Calu3 (cell line): ENCODE data around the gene GIMAP5. TPM values are rescaled to one million over a fixed set of nuclear protein-coding genes. Genes with fewer than 3 reads are reported as not detected.

Source experiments
- Bru-seq: library from RNA; stranded (reverse); fragments of 400-500 nt; gene quantifications from one replicate; lab custom pipeline; 2021; lab: Mats Ljungman, UMichigan
- BruChase-seq, 2 experiments: library from RNA; stranded (reverse); fragments of 400-500 nt; gene quantifications; one replicate each; lab custom pipeline; 2021; lab: Mats Ljungman, UMichigan
- BruUV-seq: library from RNA; stranded (reverse); fragments of 400-500 nt; replicated peaks from 2 replicates; lab custom pipeline; 2021; lab: Mats Ljungman, UMichigan
- CTCF ChIA-PET: fragments of 300-600 bp; sonication (Branson Sonifier 250); formaldehyde crosslinking; loops from one replicate; lab custom pipeline; 2022; ENCODE audit warnings: antibody characterized with exemption; lab: Charles Lee
- DNase-seq: peaks from one replicate; pipeline ENCODE4 v3.0.0; 2022
- H3K27ac Mint-ChIP-seq: one replicate; pipeline ENCODE4 v1.8.0; 2022; ENCODE audit warnings: mixed read lengths; ENCODE audit not compliant: unreplicated experiment
- H3K27me3 Mint-ChIP-seq: one replicate; pipeline ENCODE4 v1.8.0; 2022; ENCODE audit warnings: mixed read lengths; ENCODE audit not compliant: unreplicated experiment
- H3K36me3 Mint-ChIP-seq: one replicate; pipeline ENCODE4 v1.8.0; 2022; ENCODE audit warnings: mild to moderate bottlenecking, moderate library complexity, mixed read lengths; ENCODE audit not compliant: insufficient read depth, unreplicated experiment
- H3K4me1 Mint-ChIP-seq: one replicate; pipeline ENCODE4 v1.8.0; 2022; ENCODE audit warnings: mild to moderate bottlenecking, low read depth, mixed read lengths; ENCODE audit not compliant: unreplicated experiment
- H3K4me3 Mint-ChIP-seq: one replicate; pipeline ENCODE4 v1.8.0; 2022; ENCODE audit warnings: mild to moderate bottlenecking, low read depth, moderate library complexity, mixed read lengths; ENCODE audit not compliant: unreplicated experiment
- H3K9me3 Mint-ChIP-seq: one replicate; pipeline ENCODE4 v1.8.0; 2022; ENCODE audit warnings: low read depth, mixed read lengths; ENCODE audit not compliant: unreplicated experiment
- CTCF ChIP-seq: fragments of 200-600 bp; IDR thresholded peaks from one replicate; pipeline ENCODE4 v1.8.0; 2022; ENCODE audit warnings: antibody characterized with exemption; ENCODE audit not compliant: unreplicated experiment
- intact Hi-C: fragments of 100-400 bp; cut with micrococcal nuclease; formaldehyde crosslinking; loops from one replicate; pipeline ENCODE4 v1.10.0; 2022; ENCODE audit not compliant: unreplicated experiment
- long read RNA-seq: library from polyadenylated mRNA; stranded (forward); transcript quantifications from one replicate; pipeline ENCODE4 v2.0.0, GENCODE V29; 2022
- total RNA-seq: library from RNA; stranded (reverse); gene quantifications from 2 replicates; pipeline ENCODE4 v1.2.3, GENCODE V29; 2022

GIMAP5 gene
- total RNA-seq: not detected in 2 replicates
- Bru-seq, nascent RNA: not detected
- not detected for BruChase-seq, experiment 1, labeled RNA remaining after a 6-hour chase
- BruChase-seq, experiment 2, labeled RNA remaining after a 2-hour chase: not detected
- long read RNA-seq: 0 reads

GRCh38 chr7:150737265-150738055 is at the start of gene GIMAP5:
GIMAP5 (plus strand) TSS chr7:150737418; CDS start chr7:150740885, 3,467 bp downstream.
- no peaks in the 10 kb centered on the region for H3K36me3 Mint-ChIP-seq
- no peak within 1 kb of the TSS for H3K4me3 Mint-ChIP-seq
- peaks cover 83% of the 10 kb centered on the region for H3K27me3 Mint-ChIP-seq
- BruUV-seq: no TSS peak
- no peak within 1 kb of the TSS for H3K27ac Mint-ChIP-seq
- no peak for TF ChIP-seq CTCF
- CTCF ChIA-PET: no interaction called here
- DNase-seq: no peak
- intact Hi-C loops: no loop called here
- H3K9me3 Mint-ChIP-seq: no peaks in the 10 kb centered on the region
- no peaks in the 10 kb centered on the region for H3K4me1 Mint-ChIP-seq

GRCh38 chr7:150688630-150689029 is 48.6 kb upstream of the GIMAP5 start:
- Mint-ChIP-seq H3K4me3 (no peak overlapping the region), H3K36me3 (no peaks in the 10 kb centered on the region), H3K27ac (no peak overlapping the region), H3K9me3 (no peaks in the 10 kb centered on the region), H3K27me3 (no peaks in the 10 kb centered on the region), H3K4me1 (peaks cover 8% of the 10 kb centered on the region)
- TF ChIP-seq CTCF: no peak
- intact Hi-C loops: no loop called here
- BruUV-seq: no TSS peak
- CTCF ChIA-PET: no interaction called here
- DNase-seq: no peak

- BruUV-seq: no TSS peak
- TF ChIP-seq CTCF: no peak
- no peak overlapping the region for H3K4me3 Mint-ChIP-seq
- CTCF ChIA-PET: no interaction called here
- intact Hi-C loops: no loop called here
- no peak for DNase-seq
- H3K27ac Mint-ChIP-seq: no peak overlapping the region
- H3K27me3 Mint-ChIP-seq: peaks cover 19% of the 10 kb centered on the region
- H3K36me3 Mint-ChIP-seq: no peaks in the 10 kb centered on the region
- H3K9me3 Mint-ChIP-seq: no peaks in the 10 kb centered on the region
- H3K4me1 Mint-ChIP-seq: no peaks in the 10 kb centered on the region
Observed at GRCh38 chr7:150695654-150696053, 41.6 kb upstream of the GIMAP5 start.

- no peak for DNase-seq
- H3K9me3 Mint-ChIP-seq: peaks cover 16% of the 10 kb centered on the region
- H3K27ac Mint-ChIP-seq: no peak overlapping the region
- intact Hi-C loops: no loop called here
- H3K4me3 Mint-ChIP-seq: no peak overlapping the region
- CTCF ChIA-PET: no interaction called here
- H3K36me3 Mint-ChIP-seq: no peaks in the 10 kb centered on the region
- TF ChIP-seq CTCF: no peak
- no peaks in the 10 kb centered on the region for H3K27me3 Mint-ChIP-seq
- no TSS peak for BruUV-seq
- no peaks in the 10 kb centered on the region for H3K4me1 Mint-ChIP-seq
Observed at GRCh38 chr7:150703209-150703608, 34.0 kb upstream of the GIMAP5 start.
